ENCODE results near the gene ASRGL1.

GRCh38 chr11:62383822-62384221, 46.6 kb downstream of the ASRGL1 start:
- TF ChIP-seq CTCF (conservative IDR thresholded peaks at IDR 0.05; ENCODE audit: low read length) (no peak), EZH2phosphoT487 (IDR thresholded peaks at IDR 0.05; ENCODE audit: borderline replicate concordance, low read depth, low read length) (no peak)

Data from OCI-LY7 (cell line).